Bronchial epithelial cell (primary cell): Measurements from ENCODE around the gene NDUFA5. TPM values are rescaled to one million over a fixed set of nuclear protein-coding genes. Genes with fewer than 3 reads are reported as not detected.

Experiments used
- DNase-seq: peaks from one replicate; pipeline ENCODE4 v3.0.0-alpha.2; 2010; ENCODE audit warnings: low read depth
- FAIRE-seq: peaks from 2 replicates; lab custom pipeline; 2011; peaks lifted over from hg19 to GRCh38; lab: Jason Lieb, UNC
- H3K27me3 ChIP-seq: 2 replicates; pipeline ENCODE4 v1.5.1; 2011; ENCODE audit warnings: low read length; ENCODE audit not compliant: control insufficient read depth, insufficient read depth
- H3K36me3 ChIP-seq: 2 replicates; pipeline ENCODE4 v1.5.1; 2011; ENCODE audit warnings: low read length; ENCODE audit not compliant: control insufficient read depth, insufficient read depth
- H3K4me3 ChIP-seq: 2 replicates; pipeline ENCODE4 v1.5.1; 2011; ENCODE audit warnings: mild to moderate bottlenecking, low read depth, low read length, control low read depth
- total RNA-seq: library from RNA; depleted of rRNA; stranded (reverse); fragments of >200 nt; gene quantifications from 2 replicates; pipeline ENCODE4 v1.2.1, GENCODE V29; 2014
- TF ChIP-seq, protein P1 (sequence below): IDR thresholded peaks from 2 replicates; pipeline ENCODE4 v1.5.1; 2011; ENCODE audit warnings: mild to moderate bottlenecking, moderate library complexity, low read length, control low read depth, inconsistent platforms; ENCODE audit not compliant: insufficient read depth, severe bottlenecking

NDUFA5 gene
- total RNA-seq = 27.9 and 42.0 TPM in 2 replicates

DNA sequence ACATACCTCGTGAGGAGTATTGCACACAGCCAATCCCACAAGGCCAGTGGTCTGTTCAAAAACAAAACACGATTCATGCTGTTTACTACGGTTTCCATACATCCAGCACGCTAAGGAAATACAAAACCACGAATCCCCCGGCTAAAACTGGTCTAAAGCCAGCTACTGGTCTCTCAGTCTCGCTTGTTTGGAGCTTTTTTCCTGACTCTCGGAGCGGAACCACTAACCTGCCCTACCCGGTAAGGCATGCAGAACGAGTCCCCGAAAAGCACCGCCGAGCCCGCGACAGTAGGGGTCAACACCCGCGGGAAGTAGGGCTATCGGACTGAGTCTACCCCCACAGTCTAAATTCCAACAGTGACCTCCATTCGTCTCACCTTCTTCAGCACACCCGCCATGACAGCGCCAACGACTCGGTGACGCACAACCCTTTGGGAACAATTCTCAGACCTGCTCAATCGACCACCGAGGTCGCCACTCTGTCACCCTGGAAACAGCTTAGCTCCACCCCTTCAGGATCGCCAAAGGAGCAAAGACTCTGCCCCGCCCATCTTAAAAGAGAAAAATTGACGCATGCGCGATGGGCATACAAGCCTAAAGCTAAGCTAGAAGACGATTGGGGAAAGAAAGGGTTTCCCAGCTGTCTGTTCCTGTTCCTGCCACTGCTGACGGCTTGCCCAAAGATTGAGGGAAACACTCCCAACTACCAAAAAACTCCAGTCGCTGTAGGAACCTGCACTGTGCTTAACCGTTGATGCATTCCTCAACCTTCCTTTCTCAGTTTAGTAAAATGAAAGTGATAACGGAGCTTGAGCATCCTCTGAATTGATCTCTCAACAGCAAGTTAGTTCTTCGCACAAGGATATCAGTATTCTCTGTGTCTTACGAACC is at the start of gene NDUFA5:
NDUFA5 (minus strand) TSS at position 421 of the 891 bp plus-strand sequence; CDS start at position 398, 23 bp downstream.
- FAIRE-seq = peak; percentile 64
- Histone ChIP-seq H3K4me3 (peak within 1 kb of the TSS; percentile 57), H3K27me3 (no peaks in the 10 kb centered on the region), H3K36me3 (no peaks in the 10 kb centered on the region)
- TF ChIP-seq, protein P1, sequence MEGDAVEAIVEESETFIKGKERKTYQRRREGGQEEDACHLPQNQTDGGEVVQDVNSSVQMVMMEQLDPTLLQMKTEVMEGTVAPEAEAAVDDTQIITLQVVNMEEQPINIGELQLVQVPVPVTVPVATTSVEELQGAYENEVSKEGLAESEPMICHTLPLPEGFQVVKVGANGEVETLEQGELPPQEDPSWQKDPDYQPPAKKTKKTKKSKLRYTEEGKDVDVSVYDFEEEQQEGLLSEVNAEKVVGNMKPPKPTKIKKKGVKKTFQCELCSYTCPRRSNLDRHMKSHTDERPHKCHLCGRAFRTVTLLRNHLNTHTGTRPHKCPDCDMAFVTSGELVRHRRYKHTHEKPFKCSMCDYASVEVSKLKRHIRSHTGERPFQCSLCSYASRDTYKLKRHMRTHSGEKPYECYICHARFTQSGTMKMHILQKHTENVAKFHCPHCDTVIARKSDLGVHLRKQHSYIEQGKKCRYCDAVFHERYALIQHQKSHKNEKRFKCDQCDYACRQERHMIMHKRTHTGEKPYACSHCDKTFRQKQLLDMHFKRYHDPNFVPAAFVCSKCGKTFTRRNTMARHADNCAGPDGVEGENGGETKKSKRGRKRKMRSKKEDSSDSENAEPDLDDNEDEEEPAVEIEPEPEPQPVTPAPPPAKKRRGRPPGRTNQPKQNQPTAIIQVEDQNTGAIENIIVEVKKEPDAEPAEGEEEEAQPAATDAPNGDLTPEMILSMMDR = no peak
- DNase-seq = peak; percentile 96

DNA sequence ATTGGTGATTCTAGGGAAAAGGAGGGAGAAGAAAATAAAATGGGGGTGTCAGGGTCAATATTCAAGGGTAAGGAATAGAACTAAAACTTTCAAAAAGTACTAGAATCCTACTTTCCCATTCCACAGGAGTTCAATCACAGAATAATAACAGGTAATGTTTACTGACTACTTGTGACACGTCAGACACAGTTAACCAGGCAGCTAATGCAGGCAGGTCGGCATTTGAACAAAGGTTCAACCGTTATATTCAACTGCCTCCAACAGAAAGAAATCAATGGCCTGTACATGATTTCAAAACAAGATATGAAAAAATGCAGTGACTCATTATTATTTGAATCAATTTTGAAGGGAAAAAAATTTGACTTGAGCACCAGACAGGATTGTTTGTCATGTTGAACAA is 47.1 kb upstream of the NDUFA5 start:
- TF ChIP-seq, protein P1 = no peak
- no peak for FAIRE-seq
- Histone ChIP-seq H3K36me3 (no peaks in the 10 kb centered on the region), H3K27me3 (no peaks in the 10 kb centered on the region), H3K4me3 (no peak overlapping the region)
- peak; percentile 47 for DNase-seq

DNA sequence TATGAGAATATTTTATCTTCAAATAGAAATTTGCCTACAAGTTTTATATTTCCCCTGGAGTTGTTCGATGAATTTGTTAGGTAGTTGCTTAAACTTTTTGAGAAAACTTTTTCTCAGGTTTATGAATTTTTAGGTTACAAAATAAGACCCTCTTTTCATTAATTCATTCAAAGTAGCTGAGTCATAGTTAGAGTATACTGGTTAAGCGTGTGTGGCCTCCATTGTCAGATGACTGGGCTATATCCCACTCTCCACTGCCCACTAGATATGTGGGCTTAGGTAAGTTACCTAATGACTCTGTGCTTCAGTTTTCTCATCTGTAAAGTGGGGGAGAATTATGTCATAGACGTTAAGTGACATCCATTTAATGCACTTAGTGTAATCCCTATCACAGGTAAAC is 45.0 kb upstream of the NDUFA5 start:
- Histone ChIP-seq H3K4me3 (no peak overlapping the region), H3K27me3 (no peaks in the 10 kb centered on the region), H3K36me3 (no peaks in the 10 kb centered on the region)
- TF ChIP-seq, protein P1 = no peak
- DNase-seq (no peak), FAIRE-seq (no peak)

DNA sequence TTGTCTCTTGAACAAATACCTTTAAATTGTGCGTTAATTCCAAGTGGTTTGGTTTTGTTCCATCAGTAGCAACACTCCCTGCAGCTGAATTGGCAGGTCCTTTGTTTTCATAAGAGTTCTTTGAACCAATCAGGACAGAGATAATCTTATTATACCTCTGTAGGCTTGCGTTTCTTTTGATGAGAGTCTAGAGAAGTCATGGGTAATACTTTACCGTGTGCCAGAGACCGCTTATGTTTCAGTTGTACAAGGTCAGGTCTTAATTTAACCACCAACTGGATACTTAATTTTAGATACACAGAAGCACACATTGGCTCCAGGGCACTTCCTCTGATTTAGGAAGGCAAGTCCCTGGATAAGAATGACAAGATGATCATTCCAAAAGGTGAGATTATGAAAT is 43.9 kb upstream of the NDUFA5 start, which contains the start of gene ASB15:
ASB15 (plus strand) TSS at position 292 of the 400 bp plus-strand sequence. CDS start 12,682 bp downstream, outside the sequence.
- Histone ChIP-seq H3K4me3 (no peak within 1 kb of the TSS), H3K36me3 (no peaks in the 10 kb centered on the region), H3K27me3 (no peaks in the 10 kb centered on the region)
- TF ChIP-seq, protein P1 = no peak
- FAIRE-seq (no peak), DNase-seq (no peak)

DNA sequence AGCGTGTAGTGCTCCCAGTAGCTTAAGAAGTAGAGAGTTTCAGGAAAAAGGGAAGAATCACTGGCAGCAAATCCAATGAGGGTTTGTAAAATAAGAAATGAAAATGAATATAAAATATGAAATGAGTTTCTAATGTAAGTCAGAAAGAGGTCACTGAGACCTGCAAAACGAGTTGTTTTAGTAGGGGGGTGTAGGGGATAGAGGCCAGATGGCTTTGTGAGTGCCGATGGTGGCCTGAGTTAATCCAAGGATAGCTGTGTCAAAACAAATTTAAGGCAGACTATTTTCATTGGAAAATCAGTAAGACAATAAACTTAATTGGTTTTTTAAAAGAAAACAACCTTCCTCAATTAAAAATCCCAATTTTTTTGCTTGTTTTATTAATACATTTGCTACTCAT is 43.3 kb upstream of the NDUFA5 start:
- FAIRE-seq = no peak
- TF ChIP-seq, protein P1 = no peak
- H3K36me3 ChIP-seq = no peaks in the 10 kb centered on the region

More for the DNA sequence above, 43.3 kb upstream of the NDUFA5 start:
- no peaks in the 10 kb centered on the region for H3K27me3 ChIP-seq
- no peak for DNase-seq
- no peak overlapping the region for H3K4me3 ChIP-seq
